Activated CD4-positive, CD25-positive, alpha-beta regulatory T cell treated with anti-CD3 and anti-CD28 coated beads, Interleukin-2, amount 50 U/mL, for 72 hours (primary cell): ENCODE results near the gene STEAP2.
"Not testable (repeated sequence)": the region's sequence is repeated elsewhere in the genome, so short reads cannot be mapped to it uniquely, and the experiment has no call there.

Experiments used
- DNase-seq: peaks from one replicate; pipeline ENCODE4 v3.0.0; 2021

The STEAP2 gene

GRCh38 chr7:90211391-90212148, at the start of gene STEAP2:
Gene STEAP2, plus strand, starts transcription at chr7:90211740. Its CDS starts 13,343 bp downstream, at chr7:90225083.
- DNase-seq = peak; percentile 31

- DNase-seq = no peak
Observed at GRCh38 chr7:90163534-90163933, 48.0 kb upstream of the STEAP2 start.

GRCh38 chr7:90165724-90166123, 45.8 kb upstream of the STEAP2 start:
- no peak for DNase-seq

- DNase-seq = no peak
Observed at GRCh38 chr7:90166153-90166552, 45.4 kb upstream of the STEAP2 start.

GRCh38 chr7:90167361-90167760, 44.2 kb upstream of the STEAP2 start:
- no peak for DNase-seq

GRCh38 chr7:90169891-90170290, 41.6 kb upstream of the STEAP2 start:
- no peak for DNase-seq

- DNase-seq = no peak
Observed at GRCh38 chr7:90172121-90172520, 39.4 kb upstream of the STEAP2 start.

- no peak for DNase-seq
Observed at GRCh38 chr7:90172624-90173023, 38.9 kb upstream of the STEAP2 start.

GRCh38 chr7:90173127-90173844, 38.3 kb upstream of the STEAP2 start:
- no peak for DNase-seq

- no peak for DNase-seq
Observed at GRCh38 chr7:90175667-90176066, 35.9 kb upstream of the STEAP2 start.

GRCh38 chr7:90176195-90176594, 35.3 kb upstream of the STEAP2 start:
- no peak for DNase-seq

- no peak for DNase-seq
Observed at GRCh38 chr7:90178166-90178565, 33.4 kb upstream of the STEAP2 start.

- no peak for DNase-seq
Observed at GRCh38 chr7:90178679-90179278, 32.8 kb upstream of the STEAP2 start.

- no peak for DNase-seq
Observed at GRCh38 chr7:90180011-90180585, 31.4 kb upstream of the STEAP2 start.

GRCh38 chr7:90180649-90181048, 30.9 kb upstream of the STEAP2 start:
- no peak for DNase-seq

- no peak for DNase-seq
Observed at GRCh38 chr7:90181485-90181884, 30.1 kb upstream of the STEAP2 start.

- DNase-seq = not testable (repeated sequence)
Observed at GRCh38 chr7:90186290-90186689, 25.2 kb upstream of the STEAP2 start.

GRCh38 chr7:90187507-90188050, 24.0 kb upstream of the STEAP2 start:
- DNase-seq = no peak

GRCh38 chr7:90188281-90188680, 23.3 kb upstream of the STEAP2 start:
- no peak for DNase-seq

- DNase-seq = no peak
Observed at GRCh38 chr7:90190995-90191394, 20.5 kb upstream of the STEAP2 start.

- no peak for DNase-seq
Observed at GRCh38 chr7:90191648-90192047, 19.9 kb upstream of the STEAP2 start.

GRCh38 chr7:90192876-90193750, 18.4 kb upstream of the STEAP2 start:
- no peak for DNase-seq
